H1 (cell line): ENCODE measurements around the gene CTTNBP2NL. TPM values are rescaled to one million over a fixed set of nuclear protein-coding genes. Genes with fewer than 3 reads are reported as not detected.

ENCODE experiments used
- CTCF ChIA-PET: fragments of 300-600 bp; sonication (Branson Sonifier 250); formaldehyde crosslinking; loops from one replicate; lab custom pipeline; 2021; ENCODE audit not compliant: partially characterized antibody; lab: Charles Lee
- POLR2A ChIA-PET: fragments of 300-600 bp; sonication (Branson Sonifier 250); formaldehyde crosslinking; loops from one replicate; lab custom pipeline; 2021; ENCODE audit warnings: inconsistent platforms; ENCODE audit not compliant: partially characterized antibody; lab: Charles Lee
- DNase-seq, 2 experiments: peaks; one replicate each; pipeline versions ENCODE4 v3.0.0 to v3.0.0-alpha.2; 2010 to 2022; ENCODE audit warnings: low spot score in 2 of 2, low read depth in 1 of 2, mixed read lengths in 1 of 2
- FAIRE-seq: peaks from 2 replicates; lab custom pipeline; 2011; peaks lifted over from hg19 to GRCh38; lab: Jason Lieb, UNC
- H2AFZ ChIP-seq: 2 replicates; pipeline ENCODE4 v1.8.1; 2012; ENCODE audit warnings: low read length, inconsistent platforms
- H2AK5ac ChIP-seq: 2 replicates; pipeline ENCODE4 v1.6.1; 2013; ENCODE audit warnings: low read depth, low read length
- H2BK120ac ChIP-seq: replicated peaks from 2 replicates; pipeline ENCODE3; 2013; ENCODE audit warnings: low read depth, low read length, inconsistent platforms
- H2BK12ac ChIP-seq: 2 replicates; pipeline ENCODE4 v1.6.1; 2013; ENCODE audit warnings: low read depth, low read length
- H2BK15ac ChIP-seq: 2 replicates; pipeline ENCODE4 v1.6.1; 2013; ENCODE audit warnings: low read length
- H2BK20ac ChIP-seq: 2 replicates; pipeline ENCODE4 v1.6.1; 2013; ENCODE audit warnings: low read length
- H2BK5ac ChIP-seq: 2 replicates; pipeline ENCODE4 v1.6.1; 2013; ENCODE audit warnings: low read depth, low read length
- H3K14ac ChIP-seq: 2 replicates; pipeline ENCODE4 v1.6.1; 2013; ENCODE audit warnings: inconsistent platforms; ENCODE audit not compliant: insufficient read length
- H3K18ac ChIP-seq: 2 replicates; pipeline ENCODE4 v1.6.1; 2013; ENCODE audit warnings: low read length; ENCODE audit errors: extremely low read depth
- H3K23ac ChIP-seq: 2 replicates; pipeline ENCODE4 v1.6.1; 2013; ENCODE audit warnings: inconsistent platforms; ENCODE audit not compliant: insufficient read length
- H3K23me2 ChIP-seq: 2 replicates; pipeline ENCODE4 v1.6.1; 2013; ENCODE audit warnings: low read depth, low read length
- H3K27ac ChIP-seq: 2 replicates; pipeline ENCODE4 v1.6.1; 2011; ENCODE audit warnings: low read depth, low read length, inconsistent platforms
- H3K27me3 ChIP-seq, 4 experiments: replicated peaks in 1 of 4; 1 replicate in 1 of 4; 2 replicates in 3 of 4; pipeline versions ENCODE4 v1.6.1 to v1.8.1; 2011 to 2013; ENCODE audit warnings: low read length in 3 of 4, mild to moderate bottlenecking in 3 of 4, inconsistent platforms in 2 of 4, mixed read lengths in 2 of 4, moderate library complexity in 1 of 4; ENCODE audit not compliant: control insufficient read depth in 3 of 4, insufficient read depth in 3 of 4; ENCODE audit errors: extremely low read depth in 1 of 4
- H3K36me3 ChIP-seq, 4 experiments: 2 replicates each; pipeline versions ENCODE4 v1.6.1 to v1.8.1; 2011 to 2013; ENCODE audit warnings: mild to moderate bottlenecking in 4 of 4, low read length in 3 of 4, moderate library complexity in 2 of 4, control low read depth in 1 of 4, inconsistent platforms in 1 of 4; ENCODE audit not compliant: insufficient read depth in 4 of 4, control insufficient read depth in 2 of 4
- H3K4ac ChIP-seq: replicated peaks from 2 replicates; pipeline ENCODE3; 2013; ENCODE audit warnings: low read length, low read depth, mixed read lengths, inconsistent platforms; ENCODE audit not compliant: insufficient read length
- H3K4me1 ChIP-seq, 4 experiments: replicated peaks in 1 of 4; 1 replicate in 1 of 4; 2 replicates in 3 of 4; pipeline versions ENCODE4 v1.6.1 to v1.8.1; 2011 to 2013; ENCODE audit warnings: low read length in 3 of 4, inconsistent platforms in 2 of 4, mixed read lengths in 1 of 4; ENCODE audit not compliant: insufficient read depth in 4 of 4, control insufficient read depth in 3 of 4
- H3K4me2 ChIP-seq, 2 experiments: 2 replicates each; pipeline versions ENCODE4 v1.6.1 to v1.8.1; 2011 to 2013; ENCODE audit warnings: low read depth in 2 of 2, low read length in 2 of 2, control low read depth in 1 of 2, inconsistent platforms in 1 of 2, mild to moderate bottlenecking in 1 of 2; ENCODE audit not compliant: insufficient read depth in 1 of 2
- H3K4me3 ChIP-seq, 4 experiments: fragments of 200-600, 300-600 bp in 1 of 4; sonication (generic), shearing (Covaris generic), sonication (Bioruptor Twin) in 1 of 4; 2 replicates each; pipeline versions ENCODE4 v1.5.1 to v1.8.1; 2011 to 2016; ENCODE audit warnings: low read length in 4 of 4, low read depth in 3 of 4, control low read depth in 2 of 4, inconsistent platforms in 2 of 4, mild to moderate bottlenecking in 2 of 4, mixed read lengths in 1 of 4, moderate library complexity in 1 of 4; ENCODE audit not compliant: insufficient read depth in 2 of 4; ENCODE audit errors: extremely low read depth in 1 of 4
- H3K56ac ChIP-seq: replicated peaks from 2 replicates; pipeline ENCODE3; 2013; ENCODE audit warnings: low read depth, mild to moderate bottlenecking, mixed read lengths, low read length, inconsistent platforms; ENCODE audit not compliant: insufficient read length
- H3K79me1 ChIP-seq: 2 replicates; pipeline ENCODE4 v1.6.1; 2013; ENCODE audit warnings: low read depth, low read length, control low read depth
- H3K79me2 ChIP-seq, 2 experiments: 2 replicates each; pipeline versions ENCODE4 v1.6.1 to v1.8.1; 2012 to 2013; ENCODE audit warnings: low read length in 2 of 2, mild to moderate bottlenecking in 2 of 2, inconsistent platforms in 1 of 2; ENCODE audit not compliant: insufficient read depth in 2 of 2, control insufficient read depth in 1 of 2
- H3K9ac ChIP-seq, 4 experiments: replicated peaks in 1 of 4; 1 replicate in 1 of 4; 2 replicates in 3 of 4; pipeline versions ENCODE4 v1.6.1 to v1.8.1; 2011 to 2013; ENCODE audit warnings: low read depth in 3 of 4, low read length in 3 of 4, control low read depth in 2 of 4, mild to moderate bottlenecking in 2 of 4, moderate library complexity in 2 of 4, inconsistent platforms in 1 of 4; ENCODE audit errors: extremely low read depth in 1 of 4
- H3K9me3 ChIP-seq, 2 experiments: 2 replicates each; pipeline versions ENCODE4 v1.6.1 to v1.8.1; 2012 to 2013; ENCODE audit warnings: mild to moderate bottlenecking in 2 of 2, moderate library complexity in 2 of 2, control low read depth in 1 of 2, inconsistent platforms in 1 of 2, low read depth in 1 of 2, low read length in 1 of 2, mixed read lengths in 1 of 2; ENCODE audit not compliant: insufficient read depth in 2 of 2
- H4K20me1 ChIP-seq, 2 experiments: replicated peaks in 1 of 2; 2 replicates each; pipeline versions ENCODE3 to v1.8.1; 2011 to 2013; ENCODE audit warnings: inconsistent platforms in 2 of 2, low read length in 2 of 2, mild to moderate bottlenecking in 1 of 2; ENCODE audit not compliant: insufficient read depth in 2 of 2, control insufficient read depth in 1 of 2
- H4K5ac ChIP-seq: 2 replicates; pipeline ENCODE4 v1.6.1; 2013; ENCODE audit warnings: low read length, low read depth, mixed read lengths, inconsistent platforms; ENCODE audit not compliant: insufficient read length
- H4K8ac ChIP-seq: 2 replicates; pipeline ENCODE4 v1.8.0; 2013; ENCODE audit warnings: mild to moderate bottlenecking, moderate library complexity, low read length, inconsistent platforms; ENCODE audit not compliant: insufficient read depth; ENCODE audit errors: extremely low read depth
- H4K91ac ChIP-seq: replicated peaks from 2 replicates; pipeline ENCODE3; 2013; ENCODE audit warnings: low read length, mixed read lengths, inconsistent platforms; ENCODE audit not compliant: insufficient read length
- ASH2L ChIP-seq: fragments of 200-600, 300-600 bp; sonication (generic); IDR thresholded peaks from one replicate; pipeline ENCODE4 v1.7.1; 2017; ENCODE audit warnings: low read length
- BACH1 ChIP-seq: IDR thresholded peaks from 2 replicates; pipeline ENCODE4 v1.6.1; 2012; ENCODE audit warnings: low read length, improper control_type of control experiment
- CREB1 ChIP-seq: IDR thresholded peaks from 2 replicates; pipeline ENCODE4 v1.6.1; 2012; ENCODE audit warnings: inconsistent platforms
- EP300 ChIP-seq, 2 experiments: IDR thresholded peaks; 1 replicate in 1 of 2; 2 replicates in 1 of 2; pipeline ENCODE4 v1.6.1; 2011 to 2012; ENCODE audit warnings: low read depth in 2 of 2, low read length in 2 of 2, mild to moderate bottlenecking in 2 of 2, borderline replicate concordance in 1 of 2, inconsistent platforms in 1 of 2, moderate library complexity in 1 of 2
- HDAC6 ChIP-seq: IDR thresholded peaks from one replicate; pipeline ENCODE4 v1.7.1; 2012; ENCODE audit warnings: low read depth, mild to moderate bottlenecking, inconsistent platforms, low read length, moderate library complexity
- JUN ChIP-seq: IDR thresholded peaks from 2 replicates; pipeline ENCODE4 v1.6.1; 2011; ENCODE audit warnings: low read depth, mild to moderate bottlenecking, improper control_type of control experiment, low read length
- KDM4A ChIP-seq: IDR thresholded peaks from one replicate; pipeline ENCODE4 v1.7.1; 2012; ENCODE audit warnings: low read depth, mild to moderate bottlenecking, moderate library complexity, low read length, inconsistent platforms; ENCODE audit not compliant: severe bottlenecking
- POU5F1 ChIP-seq: IDR thresholded peaks from 2 replicates; pipeline ENCODE4 v1.6.1; 2011; ENCODE audit warnings: low read depth, mild to moderate bottlenecking, low read length, moderate library complexity
- SUZ12 ChIP-seq: fragments of 200-600 bp; sonication (generic); IDR thresholded peaks from 2 replicates; pipeline ENCODE4 v1.6.1; 2012; ENCODE audit warnings: mild to moderate bottlenecking, inconsistent platforms, low read length, moderate library complexity, mixed read lengths
- TBP ChIP-seq: IDR thresholded peaks from 2 replicates; pipeline ENCODE4 v1.6.1; 2011; ENCODE audit warnings: low read depth, low read length, improper control_type of control experiment
- TCF12 ChIP-seq: IDR thresholded peaks from 2 replicates; pipeline ENCODE4 v1.6.1; 2011; ENCODE audit warnings: low read depth, mild to moderate bottlenecking, low read length
- WGBS, 2 experiments: shearing (Covaris generic) in 1 of 2; methylation state at CpG; one replicate each; pipeline versions ENCODE4 v1.1.6 to v1.1.7; 2013 to 2015; ENCODE audit warnings: low lambda C conversion rate in 2 of 2, mixed read lengths in 2 of 2, inconsistent platforms in 1 of 2, low coverage in 1 of 2, missing lambda C conversion rate in 1 of 2; ENCODE audit not compliant: insufficient replicate concordance in 2 of 2, insufficient coverage in 1 of 2, insufficient read length in 1 of 2; ENCODE audit errors: extremely low coverage in 1 of 2, missing lambda C conversion rate in 1 of 2; 5-methylcytosine and 5-hydroxymethylcytosine counted together
- polyA plus RNA-seq, 7 experiments: library from polyadenylated mRNA; depleted of rRNA in 3 of 7; stranded (reverse) in 5 of 7; unstranded in 2 of 7; fragments of >200 nt in 5 of 7; fragments of 200-250 nt in 2 of 7; gene quantifications; 1 replicate in 5 of 7; 2 replicates in 1 of 7; 4 replicates in 1 of 7; pipeline versions ENCODE4 v1.2.1 to v1.2.3, GENCODE V29; 2011 to 2013; ENCODE audit warnings: missing spikeins in 2 of 7, mixed read lengths in 2 of 7
- total RNA-seq: library from RNA; stranded (reverse); fragmentation: NEBNext Ultra II Directional; extraction: Animal tissue kit (Norgen Biotek cat#: 25700); gene quantifications from 2 replicates; pipeline ENCODE4 v1.2.1, GENCODE V29; 2021
- TF ChIP-seq, protein P1 (sequence below): IDR thresholded peaks from 2 replicates; pipeline ENCODE4 v1.6.1; 2012; ENCODE audit warnings: inconsistent platforms

The CTTNBP2NL gene
- total and polyA plus RNA-seq, 2 of the 8 experiments (the other 6 are each of a cell fraction or from before 2014, with no cell fraction given) = 6.4 to 35.1 TPM

DNA sequence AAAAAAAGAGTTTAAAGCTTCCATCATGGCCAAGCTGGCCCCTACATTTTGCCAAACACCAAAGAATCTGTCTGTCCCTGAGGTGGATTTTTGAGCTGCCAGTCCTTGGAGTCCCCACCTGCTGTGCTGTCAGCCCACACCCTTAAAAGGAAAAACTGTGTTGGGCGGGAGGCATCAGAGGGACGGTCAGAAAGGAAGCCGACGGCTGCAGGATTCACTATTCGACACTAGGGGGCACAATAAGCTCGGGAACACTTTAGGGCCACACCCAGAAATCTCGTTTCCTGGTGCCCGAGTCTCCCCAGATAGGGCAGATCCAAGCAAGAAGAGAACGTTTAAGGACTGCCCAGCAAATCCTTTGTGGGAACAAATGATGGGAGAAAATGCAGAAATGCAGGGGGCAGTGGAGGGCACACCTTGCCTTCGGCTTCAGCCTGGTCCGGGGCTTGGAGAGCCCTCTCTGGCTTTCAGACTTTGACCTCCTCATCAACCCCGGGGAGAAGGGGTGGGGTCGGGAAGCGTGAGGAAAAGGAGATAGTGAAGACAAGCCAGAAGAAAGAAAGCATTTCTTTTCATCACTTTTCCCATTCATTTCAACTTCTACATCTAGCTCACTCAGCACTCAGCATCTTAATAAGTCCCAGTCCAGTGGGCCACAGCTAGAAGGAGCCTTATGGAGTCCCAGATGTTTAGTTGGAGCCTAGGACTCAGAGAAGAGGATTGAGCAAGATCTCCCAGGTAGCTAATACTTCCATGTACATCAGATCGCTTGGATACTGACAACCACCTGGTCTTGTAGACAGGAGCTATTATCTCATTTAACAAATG is 5.0 kb upstream of the CTTNBP2NL start:
- no peak overlapping the region for H4K5ac ChIP-seq
- H2AFZ ChIP-seq = peak overlapping the region; percentile 67
- H2BK5ac ChIP-seq = no peak overlapping the region
- H3K27ac ChIP-seq = no peak overlapping the region
- H4K91ac ChIP-seq = no peak overlapping the region
- H3K18ac ChIP-seq = no peak overlapping the region; the same call in 1 of the 2 replicates
- H2BK12ac ChIP-seq = no peak overlapping the region
- peak overlapping the region; percentile 40 to 70 for H3K4me2 ChIP-seq
- no peaks in the 10 kb centered on the region for H3K79me1 ChIP-seq
- H3K9me3 ChIP-seq = no peaks in the 10 kb centered on the region
- no peaks in the 10 kb centered on the region for H3K79me2 ChIP-seq
- no peak overlapping the region for H3K9ac ChIP-seq
- H4K20me1 ChIP-seq = no peaks in the 10 kb centered on the region
- no peak overlapping the region for H2AK5ac ChIP-seq
- H3K4me1 ChIP-seq = peaks cover 2 to 14% (median 8%) of the 10 kb centered on the region in 4 experiments; a peak in 5 of 7 replicates
- no peak overlapping the region for H2BK15ac ChIP-seq
- H3K14ac ChIP-seq = no peak overlapping the region
- no peak overlapping the region for H2BK20ac ChIP-seq
- peak overlapping the region in 3 of 4 experiments; percentile 8 to 54 (median 15); a peak in 4 of 8 replicates for H3K4me3 ChIP-seq
- no peak overlapping the region for H3K23ac ChIP-seq
- no peak overlapping the region for H4K8ac ChIP-seq
- DNase-seq = peak; percentile 85 to 93
- H3K4ac ChIP-seq = no peak overlapping the region
- CTCF ChIA-PET = interaction anchor here (0.6 to 5.0 kb wide), 44 partner anchors 10 to 325 kb away, joined by 3 to 80 read pairs (median 4); partner anchors contain the start of genes PPM1J and ST7L
- H3K27me3 ChIP-seq = no peaks in the 10 kb centered on the region
- POLR2A ChIA-PET = interaction anchor here (0.7 to 1.8 kb wide), 6 partner anchors 9 to 313 kb away, joined by 3 to 8 read pairs (median 3); partner anchors contain the start of genes MOV10, ST7L and WNT2B
- WGBS, 2 experiments = 16% methylated on average over 15 of the region's 15 CpGs; no CpG with 5 or more reads in 1 of the 2 experiments
- peak; percentile 66 for FAIRE-seq
- H3K23me2 ChIP-seq = peaks cover 5% of the 10 kb centered on the region; the same call in 1 of the 2 replicates
- H3K36me3 ChIP-seq = no peaks in the 10 kb centered on the region
- H2BK120ac ChIP-seq = no peak overlapping the region
- H3K56ac ChIP-seq = no peak overlapping the region
- TF ChIP-seq TBP (peak; percentile 61; the same call in 1 of the 2 replicates), BACH1 (no peak), KDM4A (no peak), EP300 (IDR thresholded peaks at IDR 0.05; ENCODE audit: borderline replicate concordance in 1 of 2, low read depth in 2 of 2, low read length in 2 of 2) (no peak), CREB1 (peak; percentile 17; the same call in 1 of the 2 replicates), SUZ12 (no peak), TCF12 (no peak), HDAC6 (no peak), POU5F1 (no peak), ASH2L (peak; percentile 20), JUN (no peak)
- TF ChIP-seq, protein P1, sequence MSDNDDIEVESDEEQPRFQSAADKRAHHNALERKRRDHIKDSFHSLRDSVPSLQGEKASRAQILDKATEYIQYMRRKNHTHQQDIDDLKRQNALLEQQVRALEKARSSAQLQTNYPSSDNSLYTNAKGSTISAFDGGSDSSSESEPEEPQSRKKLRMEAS = peak; percentile 44; the same call in 1 of the 2 replicates
